SK-N-SH (cell line): ENCODE results near the gene SLN. TPM values are rescaled to one million over a fixed set of nuclear protein-coding genes. Genes with fewer than 3 reads are reported as not detected.

Source experiments
- CTCF ChIA-PET: fragments of 300-600, 350-600 bp; formaldehyde crosslinking; extraction: SDS; loops from one replicate; lab custom pipeline; 2021; lab: Yijun Ruan, JAX
- POLR2A ChIA-PET: fragments of 350-600 bp; sonication (Branson Sonifier 250); formaldehyde crosslinking; extraction: SDS; loops from one replicate; lab custom pipeline; 2020; ENCODE audit warnings: antibody characterized with exemption, inconsistent platforms; lab: Yijun Ruan, JAX
- DNase-seq: peaks from one replicate; pipeline ENCODE4 v3.0.0; 2012
- H2AFZ ChIP-seq: fragments of 200-600 bp; sonication (generic); 2 replicates; pipeline ENCODE4 v1.8.1; 2016; ENCODE audit warnings: antibody characterized with exemption, mild to moderate bottlenecking, low read depth
- H3F3A ChIP-seq: fragments of 200-600 bp; sonication (generic); replicated peaks from 2 replicates; pipeline ENCODE3; 2016; ENCODE audit warnings: antibody characterized with exemption, mild to moderate bottlenecking; ENCODE audit not compliant: insufficient read depth
- H3K27ac ChIP-seq, 2 experiments: fragments of 200-500 bp in 1 of 2; fragments of 200-600 bp in 1 of 2; sonication (Bioruptor generic) in 1 of 2; sonication (generic), shearing (Covaris generic) in 1 of 2; 2 replicates each; pipeline versions ENCODE4 v1.5.1 to v1.6.1; 2014 to 2016; ENCODE audit warnings: low read depth in 2 of 2, inconsistent platforms in 1 of 2, low read length in 1 of 2, mild to moderate bottlenecking in 1 of 2, mixed read lengths in 1 of 2
- H3K27me3 ChIP-seq: fragments of 200-600 bp; sonication (generic), shearing (Covaris generic); 2 replicates; pipeline ENCODE4 v1.6.1; 2016; ENCODE audit warnings: mixed run types; ENCODE audit not compliant: insufficient read depth
- H3K36me3 ChIP-seq, 2 experiments: fragments of 200-500 bp in 1 of 2; fragments of 200-600 bp in 1 of 2; sonication (Bioruptor generic) in 1 of 2; sonication (generic) in 1 of 2; replicated peaks in 1 of 2; 2 replicates each; pipeline versions ENCODE3 to v1.5.1; 2014 to 2016; ENCODE audit warnings: low read length in 1 of 2, mild to moderate bottlenecking in 1 of 2; ENCODE audit not compliant: insufficient read depth in 2 of 2, control insufficient read depth in 1 of 2
- H3K4me1 ChIP-seq, 2 experiments: fragments of 200-500 bp in 1 of 2; fragments of 200-600 bp in 1 of 2; sonication (Bioruptor generic) in 1 of 2; sonication (generic), shearing (Covaris generic) in 1 of 2; 2 replicates each; pipeline versions ENCODE4 v1.5.1 to v1.6.1; 2014 to 2016; ENCODE audit warnings: low read depth in 1 of 2, low read length in 1 of 2, mixed run types in 1 of 2; ENCODE audit not compliant: insufficient read depth in 2 of 2, control insufficient read depth in 1 of 2
- H3K4me2 ChIP-seq: fragments of 200-600 bp; sonication (generic), shearing (Covaris generic); 2 replicates; pipeline ENCODE4 v1.6.1; 2017; ENCODE audit warnings: mixed run types
- H3K4me3 ChIP-seq, 2 experiments: fragments of 200-500 bp in 1 of 2; fragments of 200-600 bp in 1 of 2; sonication (Bioruptor generic) in 1 of 2; sonication (generic), shearing (Covaris generic) in 1 of 2; 2 replicates each; pipeline versions ENCODE4 v1.5.1 to v1.8.1; 2014 to 2016; ENCODE audit warnings: low read depth in 2 of 2, inconsistent platforms in 1 of 2, low read length in 1 of 2, mild to moderate bottlenecking in 1 of 2, mixed read lengths in 1 of 2, moderate library complexity in 1 of 2
- H3K79me2 ChIP-seq: fragments of 200-600 bp; sonication (generic); 2 replicates; pipeline ENCODE4 v1.8.1; 2017; ENCODE audit warnings: mild to moderate bottlenecking; ENCODE audit not compliant: insufficient read depth
- H3K9ac ChIP-seq: fragments of 200-600 bp; sonication (generic); 2 replicates; pipeline ENCODE4 v1.6.1; 2017; ENCODE audit warnings: mixed run types
- H3K9me2 ChIP-seq: fragments of 200-600 bp; sonication (generic); 2 replicates; pipeline ENCODE4 v1.6.1; 2017; ENCODE audit warnings: mixed run types
- H3K9me3 ChIP-seq: fragments of 200-600 bp; sonication (generic); 2 replicates; pipeline ENCODE4 v1.6.1; 2017; ENCODE audit warnings: mixed run types, mild to moderate bottlenecking, moderate library complexity
- H4K20me1 ChIP-seq: fragments of 200-600 bp; sonication (generic); 2 replicates; pipeline ENCODE4 v1.6.1; 2017; ENCODE audit warnings: mild to moderate bottlenecking, mixed run types; ENCODE audit not compliant: insufficient read depth
- CTCF ChIP-seq: fragments of 200-600 bp; sonication (generic); IDR thresholded peaks from 2 replicates; pipeline ENCODE4 v1.6.1; 2017; ENCODE audit warnings: antibody characterized with exemption, mild to moderate bottlenecking, moderate library complexity
- ELF1 ChIP-seq: IDR thresholded peaks from 2 replicates; pipeline ENCODE4 v1.4.0; 2012
- FOSL2 ChIP-seq: IDR thresholded peaks from 2 replicates; pipeline ENCODE4 v1.4.0; 2012; ENCODE audit warnings: low read depth, mild to moderate bottlenecking, moderate library complexity, borderline replicate concordance
- GATA2 ChIP-seq: sonication (generic); formaldehyde crosslinking; IDR thresholded peaks from 2 replicates; pipeline ENCODE4 v1.5.0; 2020; ENCODE audit warnings: mild to moderate bottlenecking, missing genetic modification reagents
- JUND ChIP-seq: IDR thresholded peaks from 2 replicates; pipeline ENCODE4 v1.4.0; 2012
- MAX ChIP-seq: IDR thresholded peaks from 2 replicates; pipeline ENCODE4 v1.4.0; 2012; ENCODE audit warnings: low read depth
- NRF1 ChIP-seq: IDR thresholded peaks from 2 replicates; pipeline ENCODE4 v1.6.1; 2012; ENCODE audit warnings: low read depth, mild to moderate bottlenecking, low read length
- POLR2AphosphoS5 ChIP-seq: IDR thresholded peaks from 2 replicates; pipeline ENCODE4 v1.6.1; 2012; ENCODE audit warnings: low read depth, low read length
- RCOR1 ChIP-seq: fragments of 150-350 bp; IDR thresholded peaks from 2 replicates; pipeline ENCODE4 v1.6.1; 2017; ENCODE audit warnings: antibody characterized with exemption, low read length
- REST ChIP-seq: IDR thresholded peaks from 2 replicates; pipeline ENCODE4 v1.6.1; 2012; ENCODE audit warnings: mild to moderate bottlenecking, low read depth, low read length, moderate library complexity
- RFX5 ChIP-seq: IDR thresholded peaks from 2 replicates; pipeline ENCODE4 v1.6.1; 2012; ENCODE audit warnings: mild to moderate bottlenecking, improper control_type of control experiment, low read length
- SIN3A ChIP-seq: IDR thresholded peaks from 2 replicates; pipeline ENCODE4 v1.6.1; 2012; ENCODE audit warnings: low read depth, mild to moderate bottlenecking, low read length, moderate library complexity, borderline replicate concordance
- SMC3 ChIP-seq: IDR thresholded peaks from 2 replicates; pipeline ENCODE4 v1.6.1; 2012; ENCODE audit warnings: low read depth, low read length, improper control_type of control experiment
- TAF1 ChIP-seq: IDR thresholded peaks from 2 replicates; pipeline ENCODE4 v1.6.1; 2012; ENCODE audit warnings: low read depth, mild to moderate bottlenecking, low read length, moderate library complexity, borderline replicate concordance
- TEAD4 ChIP-seq: IDR thresholded peaks from 2 replicates; pipeline ENCODE4 v1.4.0; 2012; ENCODE audit warnings: mild to moderate bottlenecking, borderline replicate concordance; ENCODE audit not compliant: insufficient read depth
- YY1 ChIP-seq: IDR thresholded peaks from 2 replicates; pipeline ENCODE4 v1.4.0; 2012; ENCODE audit warnings: low read depth, mild to moderate bottlenecking
- ZBTB33 ChIP-seq: IDR thresholded peaks from 2 replicates; pipeline ENCODE4 v1.4.0; 2012; ENCODE audit warnings: low read depth, borderline replicate concordance
- WGBS: methylation state at CpG from one replicate; pipeline ENCODE4 v1.1.6; 2017; ENCODE audit warnings: low lambda C conversion rate; 5-methylcytosine and 5-hydroxymethylcytosine counted together
- polyA plus RNA-seq, 3 experiments: library from polyadenylated mRNA; depleted of rRNA; stranded (reverse); fragments of >200 nt; gene quantifications; 2 replicates each; pipeline ENCODE4 v1.2.3, GENCODE V29; 2012
- TF ChIP-seq, protein P1 (sequence below): IDR thresholded peaks from 2 replicates; pipeline ENCODE4; 2012

The SLN gene
- polyA plus RNA-seq, 1 of the 3 experiments (the other 2 are of a cell fraction) = not detected

DNA sequence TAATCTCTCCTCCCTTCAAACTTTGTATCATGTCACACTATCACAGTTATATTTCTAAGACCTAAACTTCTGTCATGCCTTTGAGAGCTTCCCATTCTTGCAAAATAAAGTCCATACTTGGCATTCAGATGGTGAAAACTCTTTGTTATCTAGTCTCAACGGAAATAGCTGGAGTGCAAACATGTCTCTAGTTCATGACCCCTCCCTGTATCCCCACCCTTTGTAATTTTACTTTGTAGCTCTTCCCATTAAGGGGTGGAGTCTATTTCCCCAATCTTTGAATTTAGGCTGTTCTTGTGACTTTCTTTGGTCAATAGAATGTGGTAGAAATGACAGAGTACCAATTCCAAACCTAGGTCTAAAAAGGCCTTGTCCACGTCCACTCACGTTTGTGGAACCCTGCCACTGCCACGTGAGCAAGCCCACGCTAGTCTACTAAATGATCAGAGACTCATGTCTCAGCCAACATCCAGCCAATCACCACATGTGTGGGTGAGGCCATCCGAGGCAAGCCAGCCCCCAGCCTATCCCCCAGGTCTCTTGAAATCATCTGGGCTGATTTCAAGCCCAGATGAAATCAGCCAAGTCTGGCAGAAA, 23.4 kb downstream of the SLN start:
- Histone ChIP-seq H3K27ac (no peak overlapping the region), H3K4me3 (no peak overlapping the region), H3K36me3 (no peaks in the 10 kb centered on the region), H3K9me2 (no peaks in the 10 kb centered on the region), H3K9ac (no peak overlapping the region), H3K79me2 (no peaks in the 10 kb centered on the region), H4K20me1 (no peaks in the 10 kb centered on the region), H3K4me2 (no peak overlapping the region), H3K27me3 (no peaks in the 10 kb centered on the region), H3K9me3 (no peaks in the 10 kb centered on the region), H3F3A (peaks cover 24% of the 10 kb centered on the region), H3K4me1 (peaks cover 0 to 13% of the 10 kb centered on the region in 2 experiments; a peak in 3 of 4 replicates), H2AFZ (no peak overlapping the region)
- ChIA-PET CTCF (interaction anchor here (1.1 to 4.9 kb wide), 13 partner anchors 10 to 148 kb away, joined by 3 to 64 read pairs (median 10); partner anchors contain the start of gene ALKBH8), POLR2A (no interaction called here)
- 68% methylated on average over 5 of the region's 6 CpGs for WGBS
- DNase-seq = no peak
- no peak for TF ChIP-seq FOSL2
- no peak for TF ChIP-seq ZBTB33
- no peak for TF ChIP-seq RFX5
- TF ChIP-seq REST = no peak
- TF ChIP-seq TEAD4 = no peak
- no peak for TF ChIP-seq MAX
- TF ChIP-seq SMC3 = no peak
- no peak for TF ChIP-seq GATA2 (CRISPR knock-in tag)
- TF ChIP-seq CTCF = no peak
- TF ChIP-seq NRF1 = no peak
- TF ChIP-seq RCOR1 = no peak
- no peak for TF ChIP-seq POLR2AphosphoS5
- TF ChIP-seq, protein P1, sequence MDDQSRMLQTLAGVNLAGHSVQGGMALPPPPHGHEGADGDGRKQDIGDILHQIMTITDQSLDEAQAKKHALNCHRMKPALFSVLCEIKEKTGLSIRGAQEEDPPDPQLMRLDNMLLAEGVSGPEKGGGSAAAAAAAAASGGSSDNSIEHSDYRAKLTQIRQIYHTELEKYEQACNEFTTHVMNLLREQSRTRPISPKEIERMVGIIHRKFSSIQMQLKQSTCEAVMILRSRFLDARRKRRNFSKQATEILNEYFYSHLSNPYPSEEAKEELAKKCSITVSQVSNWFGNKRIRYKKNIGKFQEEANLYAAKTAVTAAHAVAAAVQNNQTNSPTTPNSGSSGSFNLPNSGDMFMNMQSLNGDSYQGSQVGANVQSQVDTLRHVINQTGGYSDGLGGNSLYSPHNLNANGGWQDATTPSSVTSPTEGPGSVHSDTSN = no peak
- no peak for TF ChIP-seq ELF1
- no peak for TF ChIP-seq YY1
- no peak for TF ChIP-seq SIN3A
- no peak for TF ChIP-seq JUND
- TF ChIP-seq TAF1 = no peak
